GM19452 (cell line): ENCODE results near the gene TRMT44.

Source experiments
- ATAC-seq: cut with Tn5 transposase; IDR thresholded peaks from one replicate; pipeline ENCODE4 v1.9.1; 2021; ENCODE audit not compliant: unreplicated experiment

The TRMT44 gene

GRCh38 chr4:8465615-8466611, 25.3 kb downstream of the TRMT44 start:
- ATAC-seq, result no peak

- no peak for ATAC-seq
Measured at GRCh38 chr4:8467016-8467415, 26.4 kb downstream of the TRMT44 start.

- ATAC-seq, result peak; percentile 73
Measured at GRCh38 chr4:8468746-8469535, 28.4 kb downstream of the TRMT44 start.

GRCh38 chr4:8469550-8469949, 29.0 kb downstream of the TRMT44 start:
- ATAC-seq, result no peak

- ATAC-seq, result no peak
Measured at GRCh38 chr4:8470451-8471024, 30.0 kb downstream of the TRMT44 start.

- no peak for ATAC-seq
Measured at GRCh38 chr4:8471211-8471875, 30.8 kb downstream of the TRMT44 start.

- no peak for ATAC-seq
Measured at GRCh38 chr4:8472158-8472688, 31.6 kb downstream of the TRMT44 start.

- no peak for ATAC-seq
Measured at GRCh38 chr4:8472689-8473197, 32.2 kb downstream of the TRMT44 start.

GRCh38 chr4:8473198-8473919, 32.8 kb downstream of the TRMT44 start:
- ATAC-seq, result no peak

- no peak for ATAC-seq
Measured at GRCh38 chr4:8473920-8474590, 33.5 kb downstream of the TRMT44 start.

- ATAC-seq, result no peak
Measured at GRCh38 chr4:8474856-8475255, 34.3 kb downstream of the TRMT44 start.

GRCh38 chr4:8475751-8476575, 35.4 kb downstream of the TRMT44 start:
- ATAC-seq, result no peak

GRCh38 chr4:8477095-8477635, 36.6 kb downstream of the TRMT44 start:
- ATAC-seq, result no peak

GRCh38 chr4:8477676-8478075, 37.1 kb downstream of the TRMT44 start:
- ATAC-seq, result no peak

GRCh38 chr4:8478371-8478770, 37.8 kb downstream of the TRMT44 start:
- ATAC-seq, result no peak

- no peak for ATAC-seq
Measured at GRCh38 chr4:8478801-8479744, 38.5 kb downstream of the TRMT44 start.

- no peak for ATAC-seq
Measured at GRCh38 chr4:8480221-8480620, 39.6 kb downstream of the TRMT44 start.
